ENCODE results near the gene IGBP1. TPM values are rescaled to one million over a fixed set of nuclear protein-coding genes. Genes with fewer than 3 reads are reported as not detected.
"Not testable (repeated sequence)": the region's sequence is repeated elsewhere in the genome, so short reads cannot be mapped to it uniquely, and the experiment has no call there.

The IGBP1 gene
- total RNA-seq, 1 donor = 58.7 TPM

- no peak overlapping the region for H3K4me3 ChIP-seq (ENCODE audit: low read depth, low read length)
- TF ChIP-seq, protein P1, sequence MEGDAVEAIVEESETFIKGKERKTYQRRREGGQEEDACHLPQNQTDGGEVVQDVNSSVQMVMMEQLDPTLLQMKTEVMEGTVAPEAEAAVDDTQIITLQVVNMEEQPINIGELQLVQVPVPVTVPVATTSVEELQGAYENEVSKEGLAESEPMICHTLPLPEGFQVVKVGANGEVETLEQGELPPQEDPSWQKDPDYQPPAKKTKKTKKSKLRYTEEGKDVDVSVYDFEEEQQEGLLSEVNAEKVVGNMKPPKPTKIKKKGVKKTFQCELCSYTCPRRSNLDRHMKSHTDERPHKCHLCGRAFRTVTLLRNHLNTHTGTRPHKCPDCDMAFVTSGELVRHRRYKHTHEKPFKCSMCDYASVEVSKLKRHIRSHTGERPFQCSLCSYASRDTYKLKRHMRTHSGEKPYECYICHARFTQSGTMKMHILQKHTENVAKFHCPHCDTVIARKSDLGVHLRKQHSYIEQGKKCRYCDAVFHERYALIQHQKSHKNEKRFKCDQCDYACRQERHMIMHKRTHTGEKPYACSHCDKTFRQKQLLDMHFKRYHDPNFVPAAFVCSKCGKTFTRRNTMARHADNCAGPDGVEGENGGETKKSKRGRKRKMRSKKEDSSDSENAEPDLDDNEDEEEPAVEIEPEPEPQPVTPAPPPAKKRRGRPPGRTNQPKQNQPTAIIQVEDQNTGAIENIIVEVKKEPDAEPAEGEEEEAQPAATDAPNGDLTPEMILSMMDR (IDR thresholded peaks at IDR 0.05; ENCODE audit: insufficient read depth, low read depth, low read length) = peak; percentile 7
- peak; percentile 3 for DNase-seq (ENCODE audit: low read depth)
Measured at GRCh38 chrX:70096052-70096451, 37.2 kb upstream of the IGBP1 start.

DNA sequence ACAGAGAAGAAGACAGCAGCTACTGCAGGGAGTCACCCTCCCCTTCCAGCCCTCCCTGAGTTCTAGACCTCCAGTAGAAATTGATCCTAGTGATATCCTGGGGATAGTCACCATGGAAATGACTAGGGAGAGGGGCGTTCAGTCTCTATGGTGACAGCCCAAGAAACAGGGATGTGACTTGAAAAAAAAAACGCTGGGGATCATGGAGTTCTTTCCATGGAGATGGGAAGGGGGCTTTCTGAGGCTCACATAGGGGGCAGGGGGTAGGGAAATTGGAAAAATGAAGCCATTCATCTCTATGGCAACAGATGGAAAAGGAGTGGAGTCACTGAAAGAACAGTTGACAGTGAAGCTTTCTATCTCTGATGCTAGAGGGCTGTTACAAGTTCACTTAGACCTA, 28.0 kb upstream of the IGBP1 start:
- H3K4me3 ChIP-seq (ENCODE audit: low read depth, low read length) = no peak overlapping the region
- TF ChIP-seq, protein P1 (IDR thresholded peaks at IDR 0.05; ENCODE audit: insufficient read depth, low read depth, low read length) = no peak
- no peak for DNase-seq (ENCODE audit: low read depth)

DNA sequence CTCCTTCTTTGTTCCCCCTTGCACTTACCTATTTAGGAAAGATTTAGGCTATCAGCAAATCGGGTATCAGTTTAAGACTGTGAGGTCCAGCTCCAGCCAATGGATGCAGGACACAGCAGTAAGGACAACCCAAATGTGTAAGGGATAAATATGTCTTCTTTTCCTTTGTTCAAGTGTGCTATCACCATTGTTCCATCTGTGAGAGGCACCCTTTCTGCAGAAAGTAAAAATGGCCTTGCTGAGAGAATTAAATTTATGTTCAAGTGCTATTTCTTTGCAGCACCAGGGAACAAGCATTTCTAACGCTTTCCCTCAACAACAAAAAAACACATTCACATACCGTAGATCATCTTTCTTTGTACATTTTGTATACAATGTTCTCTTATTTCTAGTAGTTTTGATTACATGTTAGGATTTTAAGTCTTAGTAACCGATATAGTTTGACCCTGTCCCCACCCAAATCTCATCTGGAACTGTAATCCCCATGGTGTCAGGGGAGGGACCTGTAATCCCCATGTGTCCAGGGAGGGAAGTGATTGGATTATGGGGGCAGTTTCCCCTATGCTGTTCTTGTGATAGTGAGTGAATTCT, 21.7 kb upstream of the IGBP1 start:
- H3K4me3 ChIP-seq (ENCODE audit: low read depth, low read length); DNase-seq (ENCODE audit: low read depth): not testable (repeated sequence)

GRCh38 chrX:70117738-70118137, 15.5 kb upstream of the IGBP1 start:
- TF ChIP-seq, protein P1 (IDR thresholded peaks at IDR 0.05; ENCODE audit: insufficient read depth, low read depth, low read length) = no peak
- no peak overlapping the region for H3K4me3 ChIP-seq (ENCODE audit: low read depth, low read length)
- DNase-seq (ENCODE audit: low read depth) = no peak

DNA sequence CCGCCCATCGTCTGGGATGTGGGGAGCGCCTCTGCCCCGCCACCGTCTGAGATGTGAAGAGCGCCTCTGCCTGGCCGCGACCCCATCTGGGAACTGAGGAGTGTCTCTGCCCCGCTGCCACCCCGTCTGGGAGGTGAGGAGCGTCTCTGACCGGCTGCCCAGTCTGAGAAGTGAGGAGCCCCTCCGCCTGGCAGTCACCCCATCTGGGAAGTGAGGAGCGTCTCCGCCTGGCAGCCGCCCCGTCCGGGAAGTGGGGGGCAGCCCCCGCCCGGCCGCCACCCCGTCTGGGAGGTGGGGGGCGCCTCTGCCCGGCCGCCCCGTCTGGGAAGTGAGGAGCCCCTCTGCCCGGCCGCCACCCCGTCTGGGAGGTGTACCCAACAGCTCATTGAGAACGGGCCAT, 10.2 kb upstream of the IGBP1 start:
- not testable (repeated sequence) for DNase-seq (ENCODE audit: low read depth); H3K4me3 ChIP-seq (ENCODE audit: low read depth, low read length)

DNA sequence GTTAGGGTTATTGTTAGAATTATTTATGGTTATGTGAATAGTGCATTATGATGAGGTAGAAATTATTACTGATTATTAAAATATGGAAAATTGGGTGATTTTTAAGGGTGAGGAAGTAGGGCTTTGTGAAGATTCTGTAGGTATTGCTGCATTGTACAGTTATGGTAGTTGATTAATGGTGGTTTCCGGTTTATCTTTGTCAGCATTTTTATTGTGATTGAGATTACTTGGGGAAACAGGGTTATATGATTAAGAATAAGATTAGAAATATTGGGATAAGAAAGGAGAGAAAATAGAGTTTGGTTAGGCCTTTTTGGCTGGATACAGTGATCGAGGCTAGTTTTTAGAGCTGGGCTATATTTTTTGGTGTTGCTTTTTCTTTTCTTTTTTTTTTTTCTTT, 8.6 kb upstream of the IGBP1 start:
- TF ChIP-seq, protein P1 (IDR thresholded peaks at IDR 0.05; ENCODE audit: insufficient read depth, low read depth, low read length) = no peak
- no peak overlapping the region for H3K4me3 ChIP-seq (ENCODE audit: low read depth, low read length)
- no peak for DNase-seq (ENCODE audit: low read depth)

GRCh38 chrX:70128071-70128470, 5.2 kb upstream of the IGBP1 start:
- DNase-seq (ENCODE audit: low read depth) = no peak
- TF ChIP-seq, protein P1 (IDR thresholded peaks at IDR 0.05; ENCODE audit: insufficient read depth, low read depth, low read length) = no peak
- no peak overlapping the region for H3K4me3 ChIP-seq (ENCODE audit: low read depth, low read length)

- no peak for DNase-seq (ENCODE audit: low read depth)
- no peak overlapping the region for H3K4me3 ChIP-seq (ENCODE audit: low read depth, low read length)
- TF ChIP-seq, protein P1 (IDR thresholded peaks at IDR 0.05; ENCODE audit: insufficient read depth, low read depth, low read length) = no peak
Measured at GRCh38 chrX:70129816-70130215, 3.4 kb upstream of the IGBP1 start.

Data from fibroblast of villous mesenchyme (primary cell).